ACHN (cell line): ENCODE results near the gene HYPK.
"Not testable (repeated sequence)": the region's sequence is repeated elsewhere in the genome, so short reads cannot be mapped to it uniquely, and the experiment has no call there.

ENCODE experiments used
- DNase-seq: peaks from one replicate; pipeline ENCODE4 v3.0.0-alpha.2; 2015
- in situ Hi-C: cut with HindIII; loops from 2 replicates; pipeline ENCODE4 v1.10.0; 2017; ENCODE audit warnings: low sequenced_read_pairs, low pct_ligation_motif_present, low pct_unique_long_range_greater_than_20kb

HYPK gene

DNA sequence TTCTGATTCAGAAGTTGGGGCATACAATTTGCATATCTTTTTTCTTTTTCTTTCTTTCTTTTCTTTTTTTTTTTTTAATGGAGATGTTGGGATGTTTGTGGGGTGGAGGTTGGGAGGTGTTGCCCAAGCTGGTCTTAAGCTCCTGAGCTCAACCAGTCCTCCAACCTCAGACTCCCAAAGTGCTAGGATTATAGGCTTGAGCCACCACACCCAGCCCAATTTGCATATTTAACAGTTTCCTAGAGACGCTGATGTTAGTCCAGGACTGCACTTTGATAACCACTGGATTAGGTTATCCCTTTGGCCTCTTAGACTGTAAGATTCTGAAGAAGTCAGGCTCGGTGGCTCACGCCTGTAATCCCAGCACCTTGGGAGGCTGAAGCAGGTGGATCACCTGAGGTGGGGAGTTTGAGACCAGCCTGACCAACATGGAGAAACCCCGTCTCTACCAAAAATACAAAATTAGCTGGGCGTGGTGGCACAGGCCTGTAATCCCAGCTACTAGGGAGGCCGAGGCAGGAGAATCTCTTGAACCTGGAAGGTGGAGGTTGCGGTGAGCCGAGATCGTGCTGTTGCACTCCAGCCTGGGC, 29.6 kb downstream of the HYPK start:
- DNase-seq, in situ Hi-C loops: not testable (repeated sequence)

DNA sequence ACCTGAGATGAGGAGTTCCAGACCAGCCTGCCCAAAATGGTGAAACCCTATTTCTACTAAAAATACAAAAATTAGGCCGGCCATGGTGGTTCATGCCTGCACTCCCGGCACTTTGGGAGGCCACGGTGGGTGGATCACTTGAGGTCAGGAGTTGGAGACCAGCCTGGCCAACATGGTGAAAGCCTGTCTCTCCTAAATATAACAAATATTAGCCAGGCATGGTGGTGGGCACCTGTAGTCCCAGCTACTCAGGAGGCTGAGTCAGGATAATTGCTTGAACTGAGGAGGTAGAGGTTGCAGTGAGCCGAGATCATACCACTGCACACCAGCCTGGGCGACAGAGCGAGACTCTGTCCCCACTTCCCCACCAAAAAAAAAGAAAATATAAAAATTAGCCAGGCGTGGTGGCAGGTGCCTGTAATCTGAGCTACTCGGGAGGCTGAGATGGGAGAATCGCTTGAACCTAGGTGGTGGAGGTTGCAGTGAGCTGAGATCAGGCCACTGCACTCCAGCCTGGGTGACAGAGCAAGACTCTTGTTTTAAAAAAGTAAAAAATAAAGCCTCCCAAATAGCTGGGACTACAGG, 30.4 kb downstream of the HYPK start:
- in situ Hi-C loops: not testable (repeated sequence)

DNA sequence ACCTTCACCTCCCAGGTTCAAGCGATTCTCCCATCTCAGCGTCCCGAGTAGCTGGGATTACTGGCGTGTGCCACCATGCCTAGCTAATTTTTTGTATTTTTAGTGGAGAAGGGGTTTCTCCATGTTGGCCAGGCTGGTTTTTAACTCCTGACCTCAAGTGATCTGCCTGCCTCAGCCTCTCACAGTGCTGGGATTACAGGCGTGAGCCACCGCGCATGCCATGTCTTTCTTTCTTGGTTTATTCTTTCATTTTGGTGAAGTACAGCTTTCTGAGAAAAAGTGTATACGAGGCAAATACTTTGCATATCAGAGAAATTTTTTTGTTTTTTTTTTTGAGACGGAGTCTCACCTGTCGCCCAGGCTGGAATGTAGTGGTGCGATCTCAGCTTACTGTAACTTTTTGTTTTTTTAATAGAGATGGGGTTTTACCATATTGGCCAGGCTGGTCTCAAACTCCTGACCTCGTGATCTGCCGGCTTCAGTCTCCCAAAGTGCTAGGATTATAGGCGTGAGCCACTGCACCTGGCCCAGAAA, 31.2 kb downstream of the HYPK start:
- in situ Hi-C loops, DNase-seq: not testable (repeated sequence)

More for the DNA sequence above, 30.4 kb downstream of the HYPK start:
- DNase-seq: not testable (repeated sequence)

DNA sequence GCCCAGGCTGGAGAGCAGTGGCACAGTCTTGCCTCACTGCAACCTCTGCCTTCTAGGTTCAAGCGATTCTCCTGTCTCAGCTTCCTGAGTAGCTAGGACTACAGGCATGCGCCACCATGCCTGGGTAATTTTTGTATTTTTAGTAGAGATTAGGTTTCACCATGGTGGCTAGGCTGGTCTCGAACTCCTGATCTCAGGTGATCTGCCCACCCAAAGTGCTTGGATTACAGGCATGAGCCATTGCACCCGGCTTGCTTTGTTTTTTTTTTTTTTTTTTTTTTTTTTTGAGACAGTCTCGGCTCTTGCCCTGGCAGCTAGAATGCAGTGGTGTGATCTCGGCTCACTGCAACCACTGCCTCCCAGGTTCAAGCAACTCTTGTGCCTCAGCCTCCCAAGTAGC, 32.1 kb downstream of the HYPK start:
- in situ Hi-C loops, DNase-seq: not testable (repeated sequence)

DNA sequence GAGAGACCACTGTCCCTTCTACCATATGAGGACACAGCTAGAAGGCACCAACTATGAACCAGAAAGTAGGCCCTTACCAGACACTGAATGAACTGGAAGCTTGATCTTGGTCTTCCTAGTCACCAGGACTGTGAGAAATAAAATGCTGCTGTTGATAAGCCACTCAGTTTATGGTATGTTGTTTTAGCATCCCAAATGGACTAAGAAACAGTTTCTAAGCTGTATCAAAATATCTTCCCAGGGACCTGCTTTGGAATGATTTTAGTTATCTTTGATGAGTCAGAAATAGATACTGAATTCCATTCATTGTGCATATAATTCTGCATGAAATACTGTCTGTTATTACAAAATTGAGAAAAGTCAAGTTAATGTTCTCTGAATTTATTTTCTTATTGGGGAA, 45.0 kb downstream of the HYPK start:
- in situ Hi-C loops: no loop called here
- DNase-seq: no peak

DNA sequence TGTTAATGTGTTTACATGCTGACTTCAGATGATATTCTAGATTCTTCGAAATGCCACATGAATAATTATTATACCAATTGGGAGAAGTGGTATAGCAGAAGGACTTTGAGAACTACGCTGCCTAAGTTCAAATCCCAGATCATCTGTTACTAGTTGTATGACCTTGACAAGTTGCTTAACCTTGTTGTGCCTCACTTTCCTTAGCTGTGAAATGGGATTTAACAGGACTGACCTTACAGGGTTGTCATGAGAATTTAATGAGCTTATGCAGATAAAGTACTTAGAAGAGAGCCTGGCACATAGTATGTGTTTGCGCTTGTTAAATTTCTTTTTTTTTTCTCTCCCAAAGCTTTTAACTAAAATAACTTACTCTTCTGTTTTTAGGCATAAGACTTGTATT, 50.9 kb downstream of the HYPK start:
- DNase-seq: no peak
- in situ Hi-C loops: no loop called here

DNA sequence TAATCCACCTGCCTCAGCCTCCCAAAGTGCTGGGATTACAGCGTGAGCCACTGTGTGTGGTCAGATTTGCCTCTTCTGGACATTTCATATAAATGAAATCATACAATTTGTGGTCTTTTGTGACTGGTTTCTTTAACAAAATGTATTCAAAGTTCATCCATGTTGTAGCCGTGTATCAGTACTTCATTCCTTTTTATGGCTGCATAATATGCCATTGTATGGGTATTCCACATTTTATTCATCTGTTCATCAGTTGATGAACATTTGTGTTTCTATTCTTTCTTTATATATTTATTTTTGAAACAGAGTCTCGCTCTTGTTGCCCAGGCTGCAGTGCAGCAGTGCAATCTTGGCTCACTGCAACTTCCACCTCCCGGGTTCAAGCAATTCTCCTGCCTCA, 52.2 kb downstream of the HYPK start:
- no peak for DNase-seq
- in situ Hi-C loops: no loop called here
